GM19395 (cell line): ENCODE measurements around the gene IL1RAPL2.

ENCODE experiments used
- ATAC-seq: cut with Tn5 transposase; IDR thresholded peaks from one replicate; pipeline ENCODE4 v1.9.1; 2021; ENCODE audit warnings: mild to moderate bottlenecking, moderate library complexity; ENCODE audit not compliant: unreplicated experiment

IL1RAPL2 gene

DNA sequence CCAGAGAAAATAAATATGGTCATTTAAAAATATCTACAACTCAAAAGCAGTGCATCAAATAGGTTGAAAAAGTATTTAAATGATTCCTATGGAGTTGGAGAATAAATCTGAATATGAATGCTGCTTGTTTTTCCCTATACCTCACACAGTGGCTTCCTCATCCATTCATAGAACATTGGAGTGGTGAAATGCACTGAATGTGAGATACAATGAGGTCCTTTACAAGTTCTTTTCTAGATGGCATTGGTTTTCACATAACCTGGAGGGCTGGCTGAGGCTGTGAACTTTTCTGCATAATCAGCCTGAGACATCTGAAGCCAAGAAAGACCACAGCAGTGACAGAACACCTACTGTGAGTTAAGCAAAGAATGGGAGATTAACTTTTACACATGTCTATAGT is 977.3 kb downstream of the IL1RAPL2 start:
- no peak for ATAC-seq

DNA sequence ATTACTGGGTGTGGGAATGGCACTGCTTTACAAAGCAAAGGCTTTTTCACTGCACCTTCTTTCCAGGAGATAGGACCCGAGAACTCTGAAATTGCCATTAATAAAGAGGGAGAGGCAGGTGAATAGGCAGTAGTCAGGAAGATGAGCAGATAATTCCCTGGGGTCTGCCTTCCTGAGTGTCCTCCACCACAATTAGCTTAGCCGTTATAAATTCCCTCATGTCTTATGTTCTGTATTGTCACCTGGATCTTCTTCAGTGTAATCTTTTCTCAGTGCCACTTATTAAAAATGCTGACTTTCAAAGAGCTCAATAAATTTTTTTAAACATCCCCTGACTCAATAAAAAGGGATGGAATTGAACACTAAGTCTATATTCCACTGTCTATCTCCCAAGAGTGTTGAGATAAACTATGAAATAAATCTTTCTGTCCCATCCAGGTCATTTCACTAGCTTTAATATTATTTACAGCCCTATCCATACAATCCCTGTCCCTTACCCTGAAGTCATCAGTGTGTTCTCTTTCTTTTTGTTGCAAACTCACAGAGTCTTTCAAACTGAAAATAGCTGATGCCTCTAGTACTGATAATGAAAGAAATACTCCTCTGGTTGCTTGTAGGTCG is 984.2 kb downstream of the IL1RAPL2 start:
- ATAC-seq = no peak

DNA sequence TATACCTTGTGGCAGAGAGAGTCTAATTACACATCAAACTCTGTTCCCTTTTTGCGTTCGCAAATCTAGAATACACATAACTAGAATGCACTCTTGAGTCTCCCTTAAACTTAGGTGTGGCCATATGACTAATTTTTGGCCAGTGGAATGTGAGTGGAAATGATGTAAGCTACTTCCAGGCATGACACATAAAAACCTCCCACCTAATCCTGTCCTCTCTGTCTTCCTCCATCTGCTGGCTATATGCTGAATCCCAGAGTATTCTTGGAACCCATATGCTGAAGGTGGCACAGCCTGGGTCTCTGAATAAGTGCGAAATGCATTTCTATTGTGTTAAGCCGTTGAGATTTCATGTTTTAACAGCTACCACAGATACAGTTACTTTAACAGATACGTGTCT is 986.4 kb downstream of the IL1RAPL2 start:
- ATAC-seq = no peak

DNA sequence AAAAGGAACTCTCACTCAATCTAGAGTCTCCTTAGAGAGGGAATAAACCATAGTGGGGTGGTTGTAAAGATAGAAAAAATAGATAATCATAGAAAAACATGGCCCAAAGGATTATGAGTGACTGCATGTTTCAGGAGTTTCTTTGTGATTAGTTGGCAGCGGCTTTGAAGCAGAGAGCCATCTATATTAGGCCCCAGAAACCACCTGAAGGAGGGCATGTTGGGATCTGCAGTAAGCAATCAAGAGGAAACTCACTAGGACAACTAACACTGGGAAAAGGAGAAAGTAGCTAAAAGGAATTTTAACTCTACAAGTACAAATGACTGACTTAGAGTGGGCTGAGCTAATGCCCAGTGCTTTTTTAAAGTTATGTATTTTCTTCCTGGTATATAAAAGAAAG is 987.1 kb downstream of the IL1RAPL2 start:
- no peak for ATAC-seq

DNA sequence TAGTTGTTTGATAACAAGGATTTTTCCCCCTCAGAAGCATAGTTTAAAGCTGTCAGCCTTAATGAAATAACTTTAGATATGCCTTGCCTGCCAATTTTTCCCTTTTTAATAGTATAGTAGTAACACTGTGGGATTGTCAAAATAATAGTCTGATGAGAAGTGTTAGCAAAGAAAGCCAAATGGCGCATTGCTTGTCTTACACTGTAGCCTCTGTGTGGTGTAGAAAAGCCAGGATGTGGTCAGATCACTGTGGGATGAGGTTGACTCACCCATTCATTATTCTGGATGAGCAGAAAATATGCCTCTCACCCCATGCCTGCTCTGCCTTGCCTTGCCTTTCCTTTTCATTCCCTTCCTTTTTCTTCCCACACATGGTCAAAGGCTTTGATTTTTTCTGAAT is 998.5 kb downstream of the IL1RAPL2 start:
- no peak for ATAC-seq

DNA sequence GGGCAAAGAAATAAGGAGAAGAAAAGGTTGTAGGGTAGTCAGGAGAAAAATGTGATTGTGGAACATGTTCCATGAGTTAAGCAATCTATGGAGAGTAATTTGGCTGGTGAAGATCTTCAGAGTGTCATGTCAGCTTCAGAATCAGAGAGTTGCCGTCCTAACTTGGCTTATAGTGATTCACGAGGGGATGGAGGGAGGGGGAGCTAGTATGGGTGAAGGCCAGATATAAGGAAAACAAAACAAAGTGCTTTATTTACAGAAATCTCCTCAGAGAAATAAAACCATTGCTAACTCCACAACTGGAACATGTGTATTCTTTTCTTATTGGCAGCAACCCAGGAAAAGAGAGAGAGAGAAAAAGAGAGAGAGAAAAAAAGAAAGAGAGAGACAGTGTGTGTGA is 999.9 kb downstream of the IL1RAPL2 start:
- no peak for ATAC-seq

DNA sequence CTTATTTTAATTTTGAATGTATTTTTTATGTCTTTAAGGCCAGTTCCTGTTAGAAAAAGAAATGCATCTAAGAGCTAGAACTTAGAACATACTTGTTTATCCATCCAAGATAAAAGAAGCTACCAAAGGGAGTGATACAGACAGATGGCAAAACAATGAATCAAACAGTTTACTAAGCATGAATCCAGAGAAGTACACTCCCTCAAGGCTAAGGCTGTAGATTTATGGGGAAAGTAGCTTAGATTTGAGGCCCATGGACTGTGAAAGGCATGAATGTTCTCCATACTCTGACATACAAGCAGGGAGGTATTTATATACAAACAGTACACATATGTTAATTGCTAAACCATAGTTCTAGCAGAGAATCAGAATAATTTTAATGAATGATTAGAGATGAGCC is 1001.1 kb downstream of the IL1RAPL2 start:
- ATAC-seq = no peak

DNA sequence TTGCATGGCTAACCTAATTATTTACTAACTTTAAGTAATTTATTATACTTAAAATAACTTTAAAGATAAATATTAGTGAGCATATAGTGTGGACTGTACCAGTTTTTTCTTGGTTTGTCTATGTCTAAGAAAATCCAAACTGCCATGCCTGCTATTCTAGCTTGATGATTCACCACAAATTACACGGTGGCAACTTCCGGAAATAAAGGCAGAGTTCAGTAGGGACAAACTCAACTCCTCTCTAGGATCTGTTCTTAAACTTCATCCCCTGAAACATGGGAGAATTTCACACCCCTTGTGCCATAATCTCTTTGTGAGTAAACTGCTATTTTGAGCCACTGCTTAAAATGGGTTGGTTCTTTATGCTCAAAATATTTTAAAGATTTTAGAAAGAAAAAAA is 1042.7 kb downstream of the IL1RAPL2 start:
- no peak for ATAC-seq

DNA sequence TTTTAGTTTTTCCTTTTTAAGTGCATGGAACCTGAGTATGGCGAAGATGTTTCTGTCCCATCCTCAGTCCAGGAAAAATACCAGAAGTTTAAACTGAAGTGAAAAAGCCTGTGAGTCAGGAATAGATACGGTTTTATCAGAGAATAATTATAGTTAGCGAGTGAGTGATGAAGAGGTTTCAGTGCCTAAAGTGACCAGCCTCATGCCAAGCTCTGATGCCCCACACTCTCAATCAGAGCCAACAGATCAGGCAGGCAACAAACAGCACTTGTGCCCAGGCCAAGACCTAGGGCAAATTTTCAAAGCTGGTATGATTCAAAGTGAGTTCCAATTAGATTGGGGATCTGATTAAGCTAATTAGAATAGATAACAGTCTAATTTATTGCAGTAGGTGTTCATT is 1043.5 kb downstream of the IL1RAPL2 start:
- ATAC-seq = no peak

DNA sequence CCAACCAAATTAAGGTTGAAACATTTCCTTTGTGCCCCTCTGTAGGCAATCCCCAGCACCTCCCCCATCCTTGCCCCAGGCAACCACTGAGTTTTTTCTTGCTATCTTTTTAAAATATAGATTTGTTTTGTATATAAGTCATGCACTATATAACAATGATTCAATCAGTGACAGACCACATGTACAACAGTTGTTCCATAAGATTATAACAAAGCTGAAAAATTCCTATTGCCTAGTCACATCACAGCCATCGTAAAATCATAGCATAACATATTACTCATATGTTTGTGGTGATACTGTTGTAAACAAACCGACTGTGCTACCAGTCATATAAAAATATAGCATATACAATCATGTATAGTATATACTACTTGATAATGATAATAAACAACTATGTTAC is 1044.4 kb downstream of the IL1RAPL2 start:
- no peak for ATAC-seq

DNA sequence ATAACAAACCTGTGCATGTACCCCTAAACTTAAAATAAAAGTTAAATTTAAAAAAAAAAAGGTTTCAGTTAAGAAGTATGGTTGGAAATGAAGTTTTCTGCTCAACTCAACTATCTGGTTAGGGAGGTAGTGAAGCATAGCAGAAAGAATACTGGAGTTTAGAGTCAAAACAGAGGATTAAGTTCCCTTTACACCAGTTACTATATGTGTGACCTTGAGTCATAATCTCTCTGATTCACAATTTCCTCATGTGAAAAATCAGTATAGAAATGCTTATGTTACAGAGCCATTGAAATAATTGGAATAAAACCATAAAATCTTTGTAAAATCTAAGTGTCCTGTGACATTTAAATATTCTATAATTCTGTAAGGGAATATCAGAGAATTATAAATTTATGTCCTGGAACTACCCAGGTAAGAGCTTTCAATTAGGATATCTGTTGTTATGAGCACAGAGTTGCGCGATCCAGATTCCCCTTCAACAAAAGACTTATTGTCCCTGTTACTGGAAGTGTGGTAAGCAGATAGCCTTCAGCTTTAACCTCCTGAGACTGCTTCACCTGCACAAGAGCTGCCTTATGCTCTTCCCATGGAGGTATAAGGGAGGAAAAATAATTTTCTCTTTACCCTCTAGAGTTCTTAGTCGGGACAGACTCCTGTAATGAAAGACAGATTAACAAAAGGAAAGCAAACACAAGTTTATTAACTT is 1052.5 kb downstream of the IL1RAPL2 start:
- no peak for ATAC-seq

DNA sequence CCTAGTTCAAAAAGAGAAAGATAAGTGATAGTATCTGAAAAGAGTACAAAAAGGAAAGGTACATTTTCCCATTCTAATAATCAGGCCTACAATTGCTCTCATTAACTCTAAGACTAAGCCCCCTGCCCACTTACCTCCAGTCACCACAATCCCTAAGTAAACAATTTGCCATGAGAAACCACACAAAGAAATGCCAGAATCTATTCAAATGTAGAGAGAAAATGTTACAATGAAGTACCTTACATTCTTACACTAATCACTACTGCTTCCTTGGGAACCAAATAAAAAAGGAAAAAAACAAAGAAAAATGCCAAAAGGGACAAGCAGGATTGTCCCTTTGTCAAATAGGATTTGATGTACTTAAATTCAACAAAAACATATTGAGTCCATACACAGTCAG is 1068.2 kb downstream of the IL1RAPL2 start:
- ATAC-seq = no peak

DNA sequence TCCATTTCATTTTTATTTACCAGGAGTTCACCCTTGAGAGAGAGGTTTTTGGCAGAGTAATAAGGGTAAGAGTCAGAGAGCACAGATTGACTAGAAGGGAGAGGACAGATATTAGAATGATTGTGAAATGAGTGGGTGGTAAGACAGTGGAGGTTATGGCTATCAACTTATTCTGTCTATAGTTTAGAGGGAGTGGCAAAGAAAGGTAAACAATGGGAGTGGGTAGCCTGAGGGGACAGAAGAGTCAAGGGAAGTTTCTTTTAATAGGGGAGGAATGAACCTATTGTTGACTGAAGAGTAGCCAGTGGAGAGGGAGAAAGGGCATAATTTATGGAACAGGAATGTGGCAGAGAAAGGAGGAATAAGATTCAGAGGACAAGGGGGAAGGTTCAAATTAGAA is 1069.8 kb downstream of the IL1RAPL2 start:
- no peak for ATAC-seq

DNA sequence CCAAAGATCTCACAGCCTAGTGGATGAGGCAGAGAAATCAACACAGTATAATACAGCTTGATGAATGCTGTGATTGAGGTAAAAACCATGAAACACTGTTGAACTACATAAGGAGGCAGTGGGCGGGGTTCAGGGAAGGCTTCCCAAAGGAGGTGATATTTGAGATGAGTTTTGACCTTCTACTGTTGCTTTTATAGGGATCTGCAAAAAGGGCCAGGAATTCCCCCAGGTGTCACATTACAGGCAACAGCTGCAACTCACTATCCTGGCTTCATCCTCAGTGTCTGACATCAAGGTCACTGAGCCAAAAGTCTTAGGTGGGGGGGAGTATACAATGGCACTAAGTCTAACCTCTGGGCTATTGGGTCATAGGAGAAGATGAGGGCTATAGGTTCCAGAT is 1070.7 kb downstream of the IL1RAPL2 start:
- no peak for ATAC-seq

DNA sequence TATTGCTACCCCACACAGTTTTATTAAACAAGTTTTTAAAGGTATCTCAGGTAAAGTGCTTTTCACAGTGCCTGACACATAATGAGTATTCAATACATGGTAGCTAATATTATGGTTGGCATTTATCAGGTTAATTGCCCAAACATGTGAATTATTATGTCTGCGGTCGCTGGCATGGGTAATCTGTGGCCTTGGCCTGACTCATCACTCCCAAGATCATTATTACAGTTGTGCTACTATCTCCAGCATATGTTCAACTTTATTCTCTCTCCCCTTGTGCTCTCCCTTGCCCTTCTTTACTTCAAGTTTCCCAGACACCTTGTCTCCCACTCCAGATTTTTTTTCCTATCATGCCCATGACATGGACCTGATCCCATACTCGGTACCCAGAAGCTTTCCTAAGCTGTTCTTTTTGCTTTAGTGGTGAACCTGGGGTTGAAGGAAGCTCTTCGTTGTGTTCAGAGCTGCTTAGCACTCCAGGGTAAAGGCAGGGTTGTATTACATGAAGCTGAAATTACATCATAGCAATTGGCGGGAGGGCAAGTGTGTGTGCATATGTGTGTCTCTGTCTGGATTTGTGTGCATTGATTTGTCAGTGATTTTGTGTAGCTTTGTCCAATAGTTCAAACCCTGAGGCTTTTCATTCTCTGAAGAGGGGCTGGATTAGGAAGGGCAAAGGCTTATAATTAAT is 1079.8 kb downstream of the IL1RAPL2 start:
- no peak for ATAC-seq

DNA sequence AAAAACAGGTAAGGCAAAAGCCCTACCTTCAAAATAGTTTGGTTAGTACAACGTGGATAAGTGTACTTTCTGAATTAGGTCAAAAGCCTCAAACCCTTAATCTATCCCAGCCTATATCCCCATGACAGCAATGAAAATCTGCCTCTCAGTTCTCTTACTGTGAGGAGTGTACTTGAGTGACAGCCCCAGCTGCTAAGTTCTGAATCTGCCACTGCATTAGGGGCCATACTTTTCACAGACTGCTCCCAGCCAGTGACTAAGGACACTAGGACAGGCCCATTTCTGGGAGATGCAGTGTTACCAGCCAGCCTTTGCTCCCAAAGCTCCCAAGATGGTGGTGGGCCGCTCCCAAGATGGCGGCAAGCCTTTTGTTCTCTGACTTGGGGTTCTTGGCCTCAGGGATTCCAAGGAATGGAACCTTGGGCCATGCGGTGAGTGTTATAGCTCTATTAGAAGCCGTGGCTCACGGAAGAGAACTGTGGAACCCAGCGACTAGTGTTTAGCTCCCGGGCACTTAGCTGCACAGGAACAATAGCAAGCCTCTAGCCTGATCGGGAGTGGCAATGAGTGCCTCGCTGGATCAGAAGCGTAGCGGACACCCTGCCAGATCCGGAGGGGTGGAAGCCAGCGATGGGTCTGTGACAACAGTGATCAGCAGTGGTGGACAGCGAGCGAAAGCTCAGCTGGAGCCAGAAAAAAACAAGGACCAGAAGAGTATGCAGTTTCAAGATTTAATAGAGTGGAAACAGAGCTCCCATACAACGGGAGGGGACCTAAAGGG is 1080.8 kb downstream of the IL1RAPL2 start:
- no peak for ATAC-seq

DNA sequence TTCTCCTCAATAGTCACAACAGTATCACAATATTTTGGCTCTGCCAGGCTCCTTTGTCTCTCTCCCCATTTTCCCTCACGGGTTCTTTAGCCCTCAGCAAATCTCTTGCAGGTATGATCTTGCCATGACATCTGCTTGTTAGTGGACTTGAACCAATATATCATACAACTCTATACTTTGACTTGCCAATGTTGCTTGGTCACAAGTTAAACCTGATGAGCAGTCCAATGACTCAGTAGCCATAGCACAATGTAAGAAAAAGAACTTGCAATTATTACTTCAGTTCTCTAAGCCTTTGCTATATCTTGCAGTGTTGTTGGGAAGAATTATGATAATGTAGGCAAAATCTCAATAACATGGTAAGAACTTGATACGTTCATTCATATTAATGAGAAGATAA is 1081.8 kb downstream of the IL1RAPL2 start:
- no peak for ATAC-seq

DNA sequence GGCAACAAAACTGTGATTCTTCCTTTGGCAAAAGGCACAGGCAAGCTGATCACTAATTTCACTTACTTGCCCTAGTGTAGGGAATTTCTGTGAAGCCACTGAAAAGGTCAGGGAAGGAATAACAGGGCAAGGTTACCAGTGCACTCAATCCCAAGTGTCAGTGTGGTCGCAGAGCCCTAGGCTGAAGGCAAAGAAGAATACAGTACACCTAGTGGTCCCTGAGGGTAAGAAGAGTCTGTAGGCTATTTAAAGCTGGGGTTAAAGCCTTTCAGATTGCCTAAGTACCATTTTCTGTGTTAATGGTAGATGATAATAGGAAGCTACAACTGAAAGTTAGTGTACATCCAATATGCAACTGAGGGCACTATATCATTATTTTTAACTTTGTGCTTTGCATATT is 1082.7 kb downstream of the IL1RAPL2 start:
- no peak for ATAC-seq

DNA sequence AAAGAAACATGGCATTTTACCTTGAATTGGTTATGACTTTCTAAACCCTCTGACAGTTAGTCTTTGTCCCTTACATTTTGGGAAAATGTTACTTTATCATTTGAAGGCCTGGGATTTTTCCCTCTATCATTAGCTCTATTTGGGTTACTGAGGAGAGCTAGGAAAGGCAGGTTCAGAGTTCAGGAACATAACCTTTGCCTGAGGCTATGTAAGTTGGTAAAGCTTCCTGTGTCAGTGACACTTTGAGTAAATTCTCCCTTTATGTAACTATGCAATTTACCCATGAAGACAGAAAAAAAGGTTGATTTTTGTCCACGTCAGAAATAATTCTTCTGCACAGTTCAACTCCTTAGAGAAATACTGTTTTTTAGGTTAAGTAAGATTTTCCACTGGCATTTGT is 1084.6 kb downstream of the IL1RAPL2 start:
- no peak for ATAC-seq

DNA sequence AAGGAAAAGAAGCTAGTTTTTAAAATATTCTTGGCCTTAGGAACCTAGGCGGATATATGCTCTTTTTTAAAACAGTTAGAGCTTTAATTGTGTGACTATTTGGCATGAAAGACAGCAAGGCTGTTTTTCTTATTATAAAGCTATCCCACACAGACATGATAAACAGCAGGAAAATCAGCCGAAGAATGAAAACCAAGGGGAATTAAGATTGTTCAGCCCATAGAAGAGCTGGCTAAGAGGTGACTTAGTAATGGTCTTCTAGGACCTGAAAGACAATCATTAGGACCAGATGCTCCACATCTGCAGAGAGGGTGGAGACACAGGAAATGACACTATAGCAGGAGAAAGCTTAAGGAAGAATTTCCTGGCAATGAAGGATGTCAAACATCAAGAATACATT is 1085.0 kb downstream of the IL1RAPL2 start:
- ATAC-seq = no peak

DNA sequence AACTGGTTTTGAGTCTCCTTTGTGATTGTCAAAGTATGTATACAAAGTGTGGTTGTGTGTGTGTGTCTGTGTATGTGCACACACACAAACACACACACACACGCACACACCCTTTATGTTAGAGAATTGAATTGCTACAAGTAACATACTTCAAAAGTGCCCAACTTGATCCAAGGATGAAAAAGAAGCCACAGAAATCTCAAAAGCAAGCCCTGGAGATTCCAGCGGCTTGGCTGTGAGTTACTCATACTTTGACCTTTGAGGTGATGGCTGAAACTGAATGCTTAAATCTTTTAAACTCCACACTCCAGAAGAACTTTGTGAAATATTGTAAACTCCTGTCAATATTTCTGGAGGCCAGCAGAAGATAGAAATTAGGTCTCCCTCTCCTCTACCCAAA is 1087.9 kb downstream of the IL1RAPL2 start:
- no peak for ATAC-seq

DNA sequence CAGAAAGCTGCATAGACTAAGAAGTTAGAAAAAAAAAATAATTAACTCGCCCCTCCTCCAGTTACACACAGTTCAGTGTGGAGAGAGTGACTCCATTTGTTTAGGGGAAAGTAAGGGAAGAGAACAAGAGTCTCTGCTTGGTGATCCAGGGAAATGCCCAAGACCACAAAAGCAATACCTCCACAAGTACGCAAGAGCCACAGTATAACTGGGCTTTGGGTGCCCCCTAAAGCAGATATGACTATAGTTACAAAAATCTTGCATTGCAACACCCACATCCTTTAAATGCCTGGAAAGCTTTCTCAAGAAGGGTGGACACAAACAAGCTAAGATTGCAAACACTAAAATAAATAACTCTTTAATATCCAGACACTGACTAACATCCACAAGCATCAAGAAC is 1092.1 kb downstream of the IL1RAPL2 start:
- no peak for ATAC-seq
